ENCODE data around the gene MGLL. TPM values are rescaled to one million over a fixed set of nuclear protein-coding genes. Genes with fewer than 3 reads are reported as not detected.

Gene MGLL
- total and polyA plus RNA-seq, 9 of the 15 experiments (the other 6 are each of a cell fraction or from before 2014, with no cell fraction given), result 0.12 to 0.32 (median 0.18) TPM; not detected in 6

DNA sequence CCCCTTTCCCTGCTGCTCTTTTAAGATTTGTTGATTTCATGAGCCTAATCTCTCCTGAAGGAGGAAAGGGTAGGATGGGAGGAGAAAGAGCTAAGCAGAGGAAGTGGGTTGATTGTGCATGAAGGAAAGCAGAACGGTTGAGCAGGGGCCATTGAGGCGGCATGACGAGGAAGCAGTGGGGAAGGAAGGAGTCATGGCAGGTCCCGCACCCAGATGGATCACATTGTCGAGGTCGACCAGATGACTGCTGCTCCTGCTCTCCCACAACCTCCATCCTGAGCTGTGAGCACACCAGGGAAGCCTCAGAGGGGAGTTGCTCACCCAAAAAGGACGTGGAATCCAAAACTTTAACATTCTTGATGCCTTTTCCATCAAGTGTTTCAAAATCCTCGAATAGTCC, 106.8 kb downstream of the MGLL start (continued):
- TF ChIP-seq, protein P1, sequence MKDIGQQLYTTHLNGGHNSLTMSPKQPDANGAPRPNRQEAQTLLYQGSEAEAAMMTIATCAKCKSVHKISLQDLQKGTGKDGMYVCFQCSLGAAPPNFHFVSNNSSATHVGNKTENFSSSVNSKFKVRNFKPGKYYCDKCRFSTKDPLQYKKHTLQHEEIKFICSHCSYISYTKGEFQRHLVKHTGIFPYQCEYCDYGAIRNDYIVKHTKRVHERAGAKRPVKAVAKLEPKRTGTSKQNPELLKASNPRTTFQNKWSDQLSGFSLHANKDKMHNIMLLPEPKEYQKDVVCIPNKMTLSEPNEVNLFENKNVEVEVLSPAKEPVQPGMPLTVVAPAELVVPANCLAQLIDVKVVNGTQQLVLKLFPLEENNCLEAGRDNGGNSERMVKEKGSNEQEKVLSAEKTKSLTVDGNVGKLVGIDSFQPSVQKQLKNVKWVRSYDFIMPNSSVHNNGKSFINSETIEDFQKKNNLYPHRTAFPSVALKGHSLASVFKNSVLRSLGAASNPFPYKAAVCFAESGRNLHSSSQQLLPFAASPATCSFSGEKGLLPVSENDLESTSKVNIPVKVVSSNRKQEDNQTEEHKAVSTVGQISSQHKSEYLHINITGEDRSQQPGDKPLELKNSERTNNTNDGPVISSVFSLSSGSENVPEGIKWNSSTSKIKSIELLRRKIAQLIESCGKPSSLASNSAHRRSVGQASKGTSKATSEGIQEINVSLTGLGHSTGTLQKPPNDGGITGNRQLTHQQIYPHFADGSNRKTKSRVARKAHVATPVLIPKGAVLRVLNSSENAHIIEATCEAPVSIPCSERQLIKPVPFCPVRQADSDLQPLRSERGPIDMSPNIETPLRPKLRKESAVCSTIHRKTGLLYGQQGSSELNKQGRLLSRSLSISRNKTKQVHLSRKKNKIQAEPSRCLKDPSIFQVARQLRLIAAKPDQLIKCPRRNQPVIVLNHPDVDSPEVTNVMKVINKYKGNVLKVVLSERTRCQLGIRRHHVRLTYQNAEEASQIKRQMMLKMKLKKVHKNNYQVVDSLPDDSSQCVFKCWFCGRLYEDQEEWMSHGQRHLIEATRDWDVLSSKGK (CRISPR knock-in tag; IDR thresholded peaks at IDR 0.05), result no peak

- ChIA-PET CTCF (ENCODE audit: low intra/inter-chr PET ratio) (no interaction called here), POLR2A (no interaction called here)
- no peak overlapping the region for H3K4me2 ChIP-seq (ENCODE audit: insufficient read depth, low read length)
- no peak for DNase-seq (ENCODE audit: extremely low read depth in 1 of 4, low spot score in 3 of 4)
- in situ Hi-C loops (cut with MboI) (no loop called here), intact Hi-C loops (cut with micrococcal nuclease) (no loop called here)
- FAIRE-seq, result no peak
- peaks cover 17 to 83% of the 10 kb centered on the region in 2 experiments; a peak in 4 of 5 replicates for H3K27me3 ChIP-seq (ENCODE audit: control insufficient read depth in 2 of 2, insufficient read depth in 2 of 2, low read length in 2 of 2)
- no peak overlapping the region for H3K9ac ChIP-seq (ENCODE audit: insufficient read depth in 1 of 2, low read depth in 2 of 2, low read length in 2 of 2)
- 2% methylated on average over 4 of the region's 5 CpGs for WGBS (ENCODE audit: insufficient coverage, low coverage, missing lambda C conversion rate)
- no peak overlapping the region for H3K4me3 ChIP-seq
- no peaks in the 10 kb centered on the region for H3K9me1 ChIP-seq (ENCODE audit: control insufficient read depth, insufficient read depth, low read length)
- no peaks in the 10 kb centered on the region for H3K9me3 ChIP-seq (replicated peaks; ENCODE audit: control insufficient read depth, insufficient read depth, low read depth, low read length)
- H3K4me1 ChIP-seq (replicated peaks in 1 of 2; ENCODE audit: control insufficient read depth in 2 of 2, insufficient read depth in 2 of 2, low read length in 2 of 2), result no peaks in the 10 kb centered on the region; a peak in 1 of 5 replicates
- TF ChIP-seq MEF2D (tag; conservative IDR thresholded peaks at IDR 0.05; ENCODE audit: low read depth) (no peak), FOXJ2 (tag; IDR thresholded peaks at IDR 0.05) (no peak), ZBTB2 (IDR thresholded peaks at IDR 0.05) (no peak), PRPF4 (IDR thresholded peaks at IDR 0.05; ENCODE audit: insufficient read depth, low read depth, low read length, poor library complexity, severe bottlenecking) (no peak), STAT5A (IDR thresholded peaks at IDR 0.05; ENCODE audit: borderline replicate concordance, low read length) (no peak), SREBF1 (IDR thresholded peaks at IDR 0.05; ENCODE audit: borderline replicate concordance, low read depth, low read length) (no peak), TAF7 (tag; IDR thresholded peaks at IDR 0.05) (no peak)
- BruUV-seq (replicated peaks), result no TSS peak
- no peaks in the 10 kb centered on the region for H4K20me1 ChIP-seq (replicated peaks; ENCODE audit: control insufficient read depth, insufficient read depth, low read length)
- no peaks in the 10 kb centered on the region for H3K36me3 ChIP-seq (ENCODE audit: control insufficient read depth, insufficient read depth, low read length)
- H3K27ac ChIP-seq (ENCODE audit: extremely low read depth, low read depth, low read length), result no peak overlapping the region
- no peaks in the 10 kb centered on the region for H3K79me2 ChIP-seq (ENCODE audit: control insufficient read depth, insufficient read depth, low read length)
- H2AFZ ChIP-seq (ENCODE audit: low read depth, low read length), result no peak overlapping the region
- no peak for ATAC-seq
These were observed 107.4 kb downstream of the MGLL start for GRCh38 chr3:127714866-127715265.
